GM12865 (cell line): ENCODE data around the gene FARP2.

Source experiments
- DNase-seq: peaks from one replicate; pipeline ENCODE4 v3.0.0; 2010; ENCODE audit warnings: low read depth
- H3K4me3 ChIP-seq: 2 replicates; pipeline ENCODE4 v1.5.1; 2011; ENCODE audit warnings: mild to moderate bottlenecking, low read depth, low read length, control low read depth
- TF ChIP-seq, protein P1 (sequence below): IDR thresholded peaks from 2 replicates; pipeline ENCODE4 v1.5.1; 2011; ENCODE audit warnings: low read length, control low read depth, low read depth, inconsistent platforms; ENCODE audit not compliant: insufficient read depth; ENCODE audit errors: missing control alignments

Gene FARP2

DNA sequence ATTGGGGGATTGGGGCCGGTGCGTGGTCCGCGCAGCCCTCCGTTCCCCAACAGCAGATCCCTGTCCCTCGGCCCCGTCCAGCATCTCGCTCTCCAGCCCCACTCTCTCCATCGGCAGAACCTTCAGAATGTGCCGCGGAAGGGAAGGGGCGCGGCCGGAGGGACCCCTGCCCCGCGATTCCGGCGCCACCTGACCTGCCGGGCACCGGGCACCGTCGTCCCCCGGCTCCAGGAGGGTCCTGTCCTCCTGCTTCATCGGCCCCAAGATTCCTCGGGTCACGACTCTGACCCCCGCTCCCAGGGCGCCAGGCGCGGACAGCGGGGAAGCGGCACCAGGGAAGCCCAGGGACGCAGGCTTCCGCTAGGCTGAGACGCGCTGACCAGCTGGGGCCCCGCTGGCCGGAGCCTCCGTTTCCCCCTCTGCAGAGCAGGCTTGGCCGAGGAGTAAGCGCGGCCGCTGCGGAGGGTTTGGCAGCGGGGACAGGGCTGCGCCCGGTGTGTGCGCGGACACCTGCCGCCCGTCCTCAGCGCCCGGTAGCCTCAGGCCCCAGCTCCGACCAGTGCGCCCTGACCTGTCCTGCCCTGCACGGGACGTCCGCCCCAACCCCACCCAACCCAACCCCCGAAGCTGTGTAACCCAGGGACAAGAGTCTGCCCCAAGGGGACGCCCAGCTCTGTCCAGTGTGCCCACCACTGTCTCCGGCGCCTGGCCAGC is 185.6 kb downstream of the FARP2 start:
- DNase-seq = no peak
- no peak overlapping the region for H3K4me3 ChIP-seq
- TF ChIP-seq, protein P1, sequence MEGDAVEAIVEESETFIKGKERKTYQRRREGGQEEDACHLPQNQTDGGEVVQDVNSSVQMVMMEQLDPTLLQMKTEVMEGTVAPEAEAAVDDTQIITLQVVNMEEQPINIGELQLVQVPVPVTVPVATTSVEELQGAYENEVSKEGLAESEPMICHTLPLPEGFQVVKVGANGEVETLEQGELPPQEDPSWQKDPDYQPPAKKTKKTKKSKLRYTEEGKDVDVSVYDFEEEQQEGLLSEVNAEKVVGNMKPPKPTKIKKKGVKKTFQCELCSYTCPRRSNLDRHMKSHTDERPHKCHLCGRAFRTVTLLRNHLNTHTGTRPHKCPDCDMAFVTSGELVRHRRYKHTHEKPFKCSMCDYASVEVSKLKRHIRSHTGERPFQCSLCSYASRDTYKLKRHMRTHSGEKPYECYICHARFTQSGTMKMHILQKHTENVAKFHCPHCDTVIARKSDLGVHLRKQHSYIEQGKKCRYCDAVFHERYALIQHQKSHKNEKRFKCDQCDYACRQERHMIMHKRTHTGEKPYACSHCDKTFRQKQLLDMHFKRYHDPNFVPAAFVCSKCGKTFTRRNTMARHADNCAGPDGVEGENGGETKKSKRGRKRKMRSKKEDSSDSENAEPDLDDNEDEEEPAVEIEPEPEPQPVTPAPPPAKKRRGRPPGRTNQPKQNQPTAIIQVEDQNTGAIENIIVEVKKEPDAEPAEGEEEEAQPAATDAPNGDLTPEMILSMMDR = no peak

DNA sequence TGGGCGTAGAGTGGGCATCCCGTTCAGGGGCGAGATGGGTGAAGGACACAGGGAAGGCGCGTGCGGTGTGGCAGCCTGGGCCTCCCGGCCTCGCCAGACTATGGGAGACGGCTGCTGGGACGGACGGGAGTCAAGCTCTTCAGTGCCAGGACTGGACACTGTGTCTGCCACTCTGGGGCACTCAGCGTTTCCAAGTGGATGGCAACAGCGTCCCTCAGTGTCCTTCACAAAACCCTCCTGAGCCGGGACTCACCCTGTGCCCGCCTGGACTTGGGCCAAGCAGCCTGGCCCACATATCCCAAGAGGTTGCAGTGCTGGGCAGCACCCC is 186.2 kb downstream of the FARP2 start:
- DNase-seq = no peak
- TF ChIP-seq, protein P1 = no peak
- no peak overlapping the region for H3K4me3 ChIP-seq
